GM18870 (cell line): ENCODE data around the gene KIF25.

ENCODE experiments used
- ATAC-seq: cut with Tn5 transposase; IDR thresholded peaks from one replicate; pipeline ENCODE4 v1.9.1; 2021; ENCODE audit warnings: moderate library complexity; ENCODE audit not compliant: unreplicated experiment

Gene KIF25

GRCh38 chr6:168086616-168087015, 89.1 kb downstream of the KIF25 start:
- no peak for ATAC-seq

GRCh38 chr6:168087436-168088160, 90.1 kb downstream of the KIF25 start:
- no peak for ATAC-seq

GRCh38 chr6:168088161-168089053, 90.9 kb downstream of the KIF25 start:
- ATAC-seq = no peak

GRCh38 chr6:168089186-168090063, 92.0 kb downstream of the KIF25 start:
- no peak for ATAC-seq

- ATAC-seq = no peak
Observed at GRCh38 chr6:168090064-168090690, 92.7 kb downstream of the KIF25 start.

GRCh38 chr6:168090706-168091105, 93.2 kb downstream of the KIF25 start:
- no peak for ATAC-seq

- ATAC-seq = no peak
Observed at GRCh38 chr6:168091381-168092264, 94.2 kb downstream of the KIF25 start.

GRCh38 chr6:168092541-168092940, 95.1 kb downstream of the KIF25 start:
- ATAC-seq = no peak

- no peak for ATAC-seq
Observed at GRCh38 chr6:168093071-168093505, 95.6 kb downstream of the KIF25 start.

GRCh38 chr6:168093634-168094033, 96.2 kb downstream of the KIF25 start:
- no peak for ATAC-seq
